ENCODE results near the gene TAAR2. TPM values are rescaled to one million over a fixed set of nuclear protein-coding genes. Genes with fewer than 3 reads are reported as not detected.

The TAAR2 gene
- total and polyA plus RNA-seq, 12 donors: not detected

DNA sequence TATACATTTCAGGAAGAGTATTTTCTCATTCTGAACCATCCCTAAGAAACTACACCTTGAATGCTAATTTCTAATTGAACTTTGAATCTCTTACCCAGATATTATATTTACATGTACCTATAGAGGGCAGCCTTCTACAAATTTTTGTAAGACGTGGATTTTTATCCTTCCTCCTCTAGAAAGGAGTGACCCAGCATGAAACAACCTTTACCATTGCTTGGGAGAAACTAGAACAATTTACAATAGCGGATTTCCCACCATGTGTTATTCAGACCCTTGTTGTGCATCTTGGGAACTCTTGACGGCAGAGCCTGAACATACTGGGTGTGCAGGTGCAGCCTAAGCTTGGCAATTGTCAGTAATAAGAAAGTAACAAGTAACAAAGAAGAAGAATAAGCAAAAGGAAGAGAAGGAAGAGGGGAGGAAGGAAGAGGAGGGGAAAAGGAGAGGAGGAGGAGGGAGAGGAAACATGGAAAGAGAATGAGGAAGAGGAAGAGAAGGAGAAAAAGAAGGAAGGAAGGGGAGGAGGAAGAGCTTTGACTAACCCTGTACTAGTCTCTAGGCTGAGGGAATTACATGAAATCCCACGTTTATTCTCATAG lies 45.7 kb upstream of the TAAR2 start:
- TF ChIP-seq POLR2A (IDR thresholded peaks at IDR 0.05): no peak
- TF ChIP-seq, protein P1, sequence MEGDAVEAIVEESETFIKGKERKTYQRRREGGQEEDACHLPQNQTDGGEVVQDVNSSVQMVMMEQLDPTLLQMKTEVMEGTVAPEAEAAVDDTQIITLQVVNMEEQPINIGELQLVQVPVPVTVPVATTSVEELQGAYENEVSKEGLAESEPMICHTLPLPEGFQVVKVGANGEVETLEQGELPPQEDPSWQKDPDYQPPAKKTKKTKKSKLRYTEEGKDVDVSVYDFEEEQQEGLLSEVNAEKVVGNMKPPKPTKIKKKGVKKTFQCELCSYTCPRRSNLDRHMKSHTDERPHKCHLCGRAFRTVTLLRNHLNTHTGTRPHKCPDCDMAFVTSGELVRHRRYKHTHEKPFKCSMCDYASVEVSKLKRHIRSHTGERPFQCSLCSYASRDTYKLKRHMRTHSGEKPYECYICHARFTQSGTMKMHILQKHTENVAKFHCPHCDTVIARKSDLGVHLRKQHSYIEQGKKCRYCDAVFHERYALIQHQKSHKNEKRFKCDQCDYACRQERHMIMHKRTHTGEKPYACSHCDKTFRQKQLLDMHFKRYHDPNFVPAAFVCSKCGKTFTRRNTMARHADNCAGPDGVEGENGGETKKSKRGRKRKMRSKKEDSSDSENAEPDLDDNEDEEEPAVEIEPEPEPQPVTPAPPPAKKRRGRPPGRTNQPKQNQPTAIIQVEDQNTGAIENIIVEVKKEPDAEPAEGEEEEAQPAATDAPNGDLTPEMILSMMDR (IDR thresholded peaks at IDR 0.05): peak; percentile 44 to 71 (median 61)
- WGBS, 4 donors: 2 to 10% (median 3%) methylated on average over 4 of the region's 4 CpGs
- Histone ChIP-seq H3K27me3 (no peaks in the 10 kb centered on the region), H3K9me3 (replicated peaks in 1 of 3) (no peaks in the 10 kb centered on the region), H3K4me3 (no peak overlapping the region), H3K4me1 (replicated peaks in 1 of 2) (peaks cover 0 to 6% of the 10 kb centered on the region in 2 donors), H3K36me3 (replicated peaks in 1 of 2) (no peaks in the 10 kb centered on the region), H3K27ac (no peak overlapping the region)
- intact Hi-C loops (cut with DNase I): loop anchor here (10.0 kb wide), 2 partner anchors 95 to 145 kb away; no protein-coding TSS in a partner anchor
- DNase-seq: no peak

DNA sequence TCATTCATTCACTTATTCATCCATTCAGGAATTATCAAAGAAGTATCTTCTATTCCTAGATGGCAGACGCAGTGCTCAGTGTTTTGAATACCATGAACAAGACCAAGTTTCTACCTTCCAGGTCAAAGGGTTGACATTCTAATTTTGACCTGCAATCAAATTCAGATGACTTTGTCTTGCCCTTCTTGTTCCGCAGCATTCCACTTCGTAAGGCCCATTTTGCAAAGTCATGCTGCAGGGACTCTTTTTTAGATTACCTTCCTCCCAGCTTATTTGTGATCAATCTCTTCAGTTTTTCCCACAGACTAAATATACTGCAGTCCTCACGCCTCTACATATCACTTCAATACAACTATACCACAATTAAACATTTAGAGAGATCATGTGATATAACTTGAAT lies 42.0 kb upstream of the TAAR2 start:
- no peak overlapping the region for H3K27ac ChIP-seq
- H3K4me3 ChIP-seq: no peak overlapping the region
- intact Hi-C loops (cut with DNase I): loop anchor here in 1 of 2 donors (10.0 kb wide), 1 partner anchor 141 kb away; no protein-coding TSS in a partner anchor
- H3K9me3 ChIP-seq (replicated peaks in 1 of 3): no peaks in the 10 kb centered on the region
- no peaks in the 10 kb centered on the region for H3K36me3 ChIP-seq (replicated peaks in 1 of 2)
- 77 to 89% (median 84%) methylated on average over 4 of the region's 4 CpGs for WGBS, 4 donors
- DNase-seq: no peak
- peaks cover 0 to 6% of the 10 kb centered on the region in 2 donors for H3K4me1 ChIP-seq (replicated peaks in 1 of 2)
- H3K27me3 ChIP-seq: no peaks in the 10 kb centered on the region
- TF ChIP-seq POLR2A (IDR thresholded peaks at IDR 0.05): no peak
- TF ChIP-seq, protein P1 (IDR thresholded peaks at IDR 0.05): no peak

DNA sequence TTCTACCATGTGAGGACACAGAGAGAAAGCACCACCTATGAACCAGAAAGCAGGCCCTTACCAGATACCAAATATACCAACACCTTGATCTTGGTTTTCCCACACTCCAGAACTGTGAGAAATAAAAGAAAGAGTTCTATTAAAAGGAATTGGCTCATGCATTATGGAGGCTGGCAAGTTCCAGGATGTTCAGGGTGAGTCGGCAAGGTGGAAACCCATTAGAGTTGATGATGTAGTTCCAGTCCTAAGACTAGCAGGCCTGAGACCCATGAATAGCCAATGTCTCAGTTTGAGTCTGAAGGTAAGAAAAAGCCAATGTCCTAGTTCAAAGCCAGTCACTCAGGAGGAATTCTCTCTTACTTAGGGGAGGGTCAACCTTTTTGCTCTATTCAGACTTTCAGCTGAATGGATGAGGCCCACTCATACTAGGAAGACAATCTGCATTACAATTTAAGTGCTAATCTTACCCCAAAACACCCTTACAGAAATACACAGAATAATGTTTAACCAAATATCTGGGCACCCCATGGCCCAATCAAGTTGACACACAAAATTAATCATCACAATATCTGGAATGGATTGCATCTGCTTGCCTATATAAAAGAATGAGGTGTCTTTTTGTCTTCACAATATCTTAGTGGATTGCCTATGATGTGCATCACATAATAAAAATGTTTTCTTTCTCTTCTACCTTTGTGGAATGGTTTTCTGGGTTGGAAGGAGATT lies 40.4 kb upstream of the TAAR2 start:
- H3K4me3 ChIP-seq: no peak overlapping the region
- 96 to 100% (median 100%) methylated on average over 1 of the region's 1 CpG for WGBS, 4 donors
- H3K27ac ChIP-seq: no peak overlapping the region
- no peaks in the 10 kb centered on the region for H3K27me3 ChIP-seq
- no peaks in the 10 kb centered on the region for H3K36me3 ChIP-seq (replicated peaks in 1 of 2)
- H3K9me3 ChIP-seq (replicated peaks in 1 of 3): no peaks in the 10 kb centered on the region
- intact Hi-C loops (cut with DNase I): loop anchor here in 1 of 2 donors (10.0 kb wide), 1 partner anchor 140 kb away; no protein-coding TSS in a partner anchor
- no peaks in the 10 kb centered on the region for H3K4me1 ChIP-seq (replicated peaks in 1 of 2)
- no peak for DNase-seq
- TF ChIP-seq POLR2A (IDR thresholded peaks at IDR 0.05): no peak
- TF ChIP-seq, protein P1 (IDR thresholded peaks at IDR 0.05): no peak

DNA sequence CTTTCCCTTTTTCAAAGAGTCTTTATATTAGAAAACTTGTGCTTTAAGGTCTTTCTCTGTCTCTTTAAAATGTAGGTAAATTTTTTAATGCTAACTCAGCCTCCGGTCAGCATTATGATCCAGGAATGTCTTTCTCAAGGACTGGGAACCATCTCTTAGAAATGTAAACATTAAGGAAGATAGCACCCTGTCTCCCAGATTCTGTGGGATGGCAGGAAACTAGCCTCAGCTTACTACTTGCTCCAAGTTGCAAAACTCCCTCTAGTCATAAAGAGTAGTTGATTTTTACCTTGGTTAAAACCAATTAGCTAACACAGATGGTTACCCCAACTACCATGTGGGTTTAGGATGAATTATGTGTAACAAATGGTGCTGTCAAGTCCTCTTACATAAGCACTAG lies 39.6 kb upstream of the TAAR2 start:
- Histone ChIP-seq H3K4me3 (no peak overlapping the region), H3K9me3 (replicated peaks in 1 of 3) (no peaks in the 10 kb centered on the region), H3K4me1 (replicated peaks in 1 of 2) (no peaks in the 10 kb centered on the region), H3K27ac (no peak overlapping the region), H3K36me3 (replicated peaks in 1 of 2) (no peaks in the 10 kb centered on the region), H3K27me3 (no peaks in the 10 kb centered on the region)
- no peak for DNase-seq
- WGBS, 4 donors: 70 to 83% (median 81%) methylated on average over 1 of the region's 1 CpG
- TF ChIP-seq, protein P1 (IDR thresholded peaks at IDR 0.05): no peak
- no peak for TF ChIP-seq POLR2A (IDR thresholded peaks at IDR 0.05)
- intact Hi-C loops (cut with DNase I): loop anchor here in 1 of 2 donors (10.0 kb wide), 1 partner anchor 139 kb away; no protein-coding TSS in a partner anchor

Data from adrenal gland (tissue), 12 donors.